ENCODE measurements around the gene OR4X1.
"Not testable (repeated sequence)": the region's sequence is repeated elsewhere in the genome, so short reads cannot be mapped to it uniquely, and the experiment has no call there.

- TF ChIP-seq POLR2AphosphoS5 (IDR thresholded peaks at IDR 0.05); EP300 (conservative IDR thresholded peaks at IDR 0.05; ENCODE audit: poor library complexity, severe bottlenecking); CTCF (IDR thresholded peaks at IDR 0.05; ENCODE audit: poor library complexity, severe bottlenecking); MXI1 (conservative IDR thresholded peaks at IDR 0.05; ENCODE audit: poor library complexity, severe bottlenecking); RAD21 (conservative IDR thresholded peaks at IDR 0.05); REST (IDR thresholded peaks at IDR 0.05; ENCODE audit: borderline replicate concordance): not testable (repeated sequence)
Measured at GRCh38 chr11:48313590-48313989, 49.9 kb downstream of the OR4X1 start.
